Measurements from ENCODE around the gene PSMD2.

- TF ChIP-seq POLR2A (IDR thresholded peaks at IDR 0.05; ENCODE audit: low read length) (peak; percentile 44), GATA1 (IDR thresholded peaks at IDR 0.05; ENCODE audit: low read depth, low read length) (no peak)
Observed at GRCh38 chr3:184314700-184315542, 15.9 kb downstream of the PSMD2 start.
